ENCODE data around the gene UBE2O.

The UBE2O gene

DNA sequence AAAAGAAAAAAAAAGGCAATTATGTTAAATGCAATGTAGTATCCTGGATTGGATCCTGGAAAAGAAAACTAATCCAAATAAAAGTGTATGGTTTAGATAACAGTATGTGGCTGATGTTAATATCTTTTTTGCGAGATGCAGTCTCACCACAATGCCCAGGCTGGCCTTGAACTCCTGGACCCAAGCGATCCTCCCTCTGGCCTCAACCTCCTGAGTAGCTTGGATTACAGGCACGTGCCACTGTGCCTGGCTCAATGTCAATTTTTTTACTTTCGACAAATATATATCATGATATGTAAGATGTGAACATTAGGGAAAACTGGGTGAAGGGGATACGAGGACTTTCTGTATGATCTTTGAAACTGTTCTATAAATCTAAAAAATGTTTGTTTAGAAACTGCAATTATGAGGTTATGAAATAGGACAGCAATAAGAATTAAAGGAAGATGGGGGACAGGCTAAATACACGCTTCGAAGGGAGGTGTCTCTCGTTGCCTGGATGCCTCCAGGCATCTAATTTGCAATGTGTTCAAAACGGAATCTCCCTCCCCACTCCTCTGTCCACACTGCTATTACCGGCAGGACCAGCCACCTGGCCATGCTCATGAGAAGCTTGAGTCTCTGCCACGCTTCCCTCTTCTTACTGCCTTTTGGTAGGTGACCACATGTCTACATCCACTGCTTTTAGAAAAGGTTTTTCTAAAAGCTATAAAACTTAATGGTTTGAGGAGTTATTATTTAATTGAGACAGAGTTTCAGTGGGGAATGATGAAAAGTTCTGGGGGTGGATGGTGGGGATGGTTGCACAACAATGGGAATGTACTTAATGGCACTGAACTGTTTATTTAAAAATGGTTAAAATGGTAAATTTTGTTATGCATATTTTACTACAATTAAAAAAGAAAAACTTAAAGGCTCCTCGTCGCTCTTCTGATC, 15.2 kb downstream of the UBE2O start:
- TF ChIP-seq ZC3H10 (CRISPR knock-in tag; IDR thresholded peaks at IDR 0.05) (no peak), ESRRG (CRISPR knock-in tag; IDR thresholded peaks at IDR 0.05) (no peak), RARB (CRISPR knock-in tag; IDR thresholded peaks at IDR 0.05) (no peak), ZNF8 (CRISPR knock-in tag; IDR thresholded peaks at IDR 0.05) (no peak), TOX (CRISPR knock-in tag; IDR thresholded peaks at IDR 0.05; ENCODE audit: borderline replicate concordance) (no peak), ZNF565 (CRISPR knock-in tag; conservative IDR thresholded peaks at IDR 0.05; ENCODE audit: low read depth) (no peak), GLIS3 (CRISPR knock-in tag; IDR thresholded peaks at IDR 0.05) (no peak), PPARA (CRISPR knock-in tag; IDR thresholded peaks at IDR 0.05; ENCODE audit: borderline replicate concordance) (no peak), BACH2 (CRISPR knock-in tag; IDR thresholded peaks at IDR 0.05; ENCODE audit: borderline replicate concordance) (no peak)
- TF ChIP-seq, protein P1, sequence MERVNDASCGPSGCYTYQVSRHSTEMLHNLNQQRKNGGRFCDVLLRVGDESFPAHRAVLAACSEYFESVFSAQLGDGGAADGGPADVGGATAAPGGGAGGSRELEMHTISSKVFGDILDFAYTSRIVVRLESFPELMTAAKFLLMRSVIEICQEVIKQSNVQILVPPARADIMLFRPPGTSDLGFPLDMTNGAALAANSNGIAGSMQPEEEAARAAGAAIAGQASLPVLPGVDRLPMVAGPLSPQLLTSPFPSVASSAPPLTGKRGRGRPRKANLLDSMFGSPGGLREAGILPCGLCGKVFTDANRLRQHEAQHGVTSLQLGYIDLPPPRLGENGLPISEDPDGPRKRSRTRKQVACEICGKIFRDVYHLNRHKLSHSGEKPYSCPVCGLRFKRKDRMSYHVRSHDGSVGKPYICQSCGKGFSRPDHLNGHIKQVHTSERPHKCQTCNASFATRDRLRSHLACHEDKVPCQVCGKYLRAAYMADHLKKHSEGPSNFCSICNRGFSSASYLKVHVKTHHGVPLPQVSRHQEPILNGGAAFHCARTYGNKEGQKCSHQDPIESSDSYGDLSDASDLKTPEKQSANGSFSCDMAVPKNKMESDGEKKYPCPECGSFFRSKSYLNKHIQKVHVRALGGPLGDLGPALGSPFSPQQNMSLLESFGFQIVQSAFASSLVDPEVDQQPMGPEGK (CRISPR knock-in tag; IDR thresholded peaks at IDR 0.05; ENCODE audit: borderline replicate concordance), result no peak
- no peak for ATAC-seq

DNA sequence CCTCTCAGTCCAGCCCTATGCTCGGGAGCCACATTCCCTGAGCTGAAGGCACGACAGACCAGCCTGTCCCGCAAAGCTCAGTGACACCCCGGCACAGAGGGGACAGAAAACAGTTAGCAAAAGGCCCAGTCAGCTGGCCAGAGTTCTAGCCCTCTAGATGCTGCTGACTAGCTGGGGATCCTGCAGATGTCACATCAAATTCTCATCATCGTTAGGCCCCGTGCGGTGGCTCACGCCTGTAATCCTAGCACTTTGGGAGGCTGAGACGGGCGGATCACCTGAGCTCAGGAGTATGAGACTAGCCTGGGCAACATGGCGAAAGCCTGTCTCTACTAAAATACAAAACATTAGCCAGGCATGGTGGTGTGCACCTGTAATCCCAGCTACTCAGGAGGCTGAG, 17.2 kb downstream of the UBE2O start:
- TF ChIP-seq ZFP30 (CRISPR knock-in tag; IDR thresholded peaks at IDR 0.05), result no peak
- no peak for TF ChIP-seq ARNTL (CRISPR knock-in tag; IDR thresholded peaks at IDR 0.05; ENCODE audit: borderline replicate concordance, low read depth)
- TF ChIP-seq OSR1 (CRISPR knock-in tag; IDR thresholded peaks at IDR 0.05), result no peak
- TF ChIP-seq TOX (CRISPR knock-in tag; IDR thresholded peaks at IDR 0.05; ENCODE audit: borderline replicate concordance), result no peak
- TF ChIP-seq ZNF8 (CRISPR knock-in tag; IDR thresholded peaks at IDR 0.05), result no peak
- TF ChIP-seq, protein P1 (CRISPR knock-in tag; IDR thresholded peaks at IDR 0.05; ENCODE audit: borderline replicate concordance), result no peak
- no peak for TF ChIP-seq ZC3H10 (CRISPR knock-in tag; IDR thresholded peaks at IDR 0.05)
- ATAC-seq, result no peak

DNA sequence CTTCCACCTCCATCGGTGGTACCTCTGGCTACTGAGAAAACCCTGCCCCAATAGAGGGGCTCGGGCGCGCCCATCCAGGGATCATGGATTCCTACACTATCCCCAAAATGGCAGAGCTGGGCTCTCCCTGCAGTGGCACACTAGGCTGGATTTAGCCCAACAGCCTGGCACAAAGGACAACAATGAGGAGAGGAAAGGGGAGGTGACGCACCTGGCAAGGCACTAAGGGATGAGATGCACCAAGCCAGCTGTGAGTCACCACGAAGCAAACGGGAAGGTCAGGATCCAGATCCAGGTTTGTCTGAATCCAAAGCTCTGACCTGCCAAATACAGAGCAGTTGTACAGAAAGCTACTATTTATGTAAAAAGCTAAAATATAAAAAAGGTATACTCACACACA, 18.1 kb downstream of the UBE2O start:
- ATAC-seq, result no peak

DNA sequence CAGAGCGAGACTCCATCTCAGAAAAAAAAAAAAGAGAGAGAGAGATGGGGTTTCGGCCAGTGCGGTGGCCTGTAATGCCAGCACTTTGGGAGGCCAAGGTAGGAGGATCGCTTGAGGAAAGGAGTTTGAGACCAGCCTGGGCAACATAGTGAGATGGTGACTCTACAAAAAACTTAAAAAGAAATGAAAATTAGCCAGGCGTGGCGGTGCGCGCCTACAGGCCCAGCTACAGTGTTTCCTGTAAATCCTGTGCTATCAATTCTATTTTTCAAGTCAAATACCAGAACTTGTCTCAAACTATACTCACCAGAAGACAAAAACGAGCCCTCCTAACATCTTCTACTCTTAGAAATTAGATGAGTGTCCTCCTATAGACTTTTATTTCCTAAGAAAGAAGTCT, 19.3 kb downstream of the UBE2O start:
- no peak for ATAC-seq
- TF ChIP-seq, protein P2, sequence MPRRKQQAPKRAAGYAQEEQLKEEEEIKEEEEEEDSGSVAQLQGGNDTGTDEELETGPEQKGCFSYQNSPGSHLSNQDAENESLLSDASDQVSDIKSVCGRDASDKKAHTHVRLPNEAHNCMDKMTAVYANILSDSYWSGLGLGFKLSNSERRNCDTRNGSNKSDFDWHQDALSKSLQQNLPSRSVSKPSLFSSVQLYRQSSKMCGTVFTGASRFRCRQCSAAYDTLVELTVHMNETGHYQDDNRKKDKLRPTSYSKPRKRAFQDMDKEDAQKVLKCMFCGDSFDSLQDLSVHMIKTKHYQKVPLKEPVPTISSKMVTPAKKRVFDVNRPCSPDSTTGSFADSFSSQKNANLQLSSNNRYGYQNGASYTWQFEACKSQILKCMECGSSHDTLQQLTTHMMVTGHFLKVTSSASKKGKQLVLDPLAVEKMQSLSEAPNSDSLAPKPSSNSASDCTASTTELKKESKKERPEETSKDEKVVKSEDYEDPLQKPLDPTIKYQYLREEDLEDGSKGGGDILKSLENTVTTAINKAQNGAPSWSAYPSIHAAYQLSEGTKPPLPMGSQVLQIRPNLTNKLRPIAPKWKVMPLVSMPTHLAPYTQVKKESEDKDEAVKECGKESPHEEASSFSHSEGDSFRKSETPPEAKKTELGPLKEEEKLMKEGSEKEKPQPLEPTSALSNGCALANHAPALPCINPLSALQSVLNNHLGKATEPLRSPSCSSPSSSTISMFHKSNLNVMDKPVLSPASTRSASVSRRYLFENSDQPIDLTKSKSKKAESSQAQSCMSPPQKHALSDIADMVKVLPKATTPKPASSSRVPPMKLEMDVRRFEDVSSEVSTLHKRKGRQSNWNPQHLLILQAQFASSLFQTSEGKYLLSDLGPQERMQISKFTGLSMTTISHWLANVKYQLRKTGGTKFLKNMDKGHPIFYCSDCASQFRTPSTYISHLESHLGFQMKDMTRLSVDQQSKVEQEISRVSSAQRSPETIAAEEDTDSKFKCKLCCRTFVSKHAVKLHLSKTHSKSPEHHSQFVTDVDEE (CRISPR knock-in tag; IDR thresholded peaks at IDR 0.05), result no peak
- TF ChIP-seq ZFP3 (CRISPR knock-in tag; IDR thresholded peaks at IDR 0.05), result no peak
- no peak for TF ChIP-seq ZNF565 (CRISPR knock-in tag; conservative IDR thresholded peaks at IDR 0.05; ENCODE audit: low read depth)
- TF ChIP-seq, protein P3, sequence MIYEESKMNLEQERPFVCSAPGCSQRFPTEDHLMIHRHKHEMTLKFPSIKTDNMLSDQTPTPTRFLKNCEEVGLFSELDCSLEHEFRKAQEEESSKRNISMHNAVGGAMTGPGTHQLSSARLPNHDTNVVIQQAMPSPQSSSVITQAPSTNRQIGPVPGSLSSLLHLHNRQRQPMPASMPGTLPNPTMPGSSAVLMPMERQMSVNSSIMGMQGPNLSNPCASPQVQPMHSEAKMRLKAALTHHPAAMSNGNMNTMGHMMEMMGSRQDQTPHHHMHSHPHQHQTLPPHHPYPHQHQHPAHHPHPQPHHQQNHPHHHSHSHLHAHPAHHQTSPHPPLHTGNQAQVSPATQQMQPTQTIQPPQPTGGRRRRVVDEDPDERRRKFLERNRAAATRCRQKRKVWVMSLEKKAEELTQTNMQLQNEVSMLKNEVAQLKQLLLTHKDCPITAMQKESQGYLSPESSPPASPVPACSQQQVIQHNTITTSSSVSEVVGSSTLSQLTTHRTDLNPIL (CRISPR knock-in tag; IDR thresholded peaks at IDR 0.05; ENCODE audit: low read depth), result no peak
- no peak for TF ChIP-seq RARB (CRISPR knock-in tag; IDR thresholded peaks at IDR 0.05)
- TF ChIP-seq BACH2 (CRISPR knock-in tag; IDR thresholded peaks at IDR 0.05; ENCODE audit: borderline replicate concordance), result no peak
- TF ChIP-seq CSDC2 (CRISPR knock-in tag; IDR thresholded peaks at IDR 0.05), result no peak
- TF ChIP-seq ZNF70 (CRISPR knock-in tag; IDR thresholded peaks at IDR 0.05), result no peak

More for the DNA sequence above, 18.1 kb downstream of the UBE2O start:
- TF ChIP-seq ZFP3 (CRISPR knock-in tag; IDR thresholded peaks at IDR 0.05) (no peak), BACH2 (CRISPR knock-in tag; IDR thresholded peaks at IDR 0.05; ENCODE audit: borderline replicate concordance) (no peak), TCF4 (CRISPR knock-in tag; IDR thresholded peaks at IDR 0.05; ENCODE audit: borderline replicate concordance) (no peak), RARB (CRISPR knock-in tag; IDR thresholded peaks at IDR 0.05) (no peak), ZNF70 (CRISPR knock-in tag; IDR thresholded peaks at IDR 0.05) (no peak), ZC3H10 (CRISPR knock-in tag; IDR thresholded peaks at IDR 0.05) (no peak), OSR1 (CRISPR knock-in tag; IDR thresholded peaks at IDR 0.05) (no peak), SNAI2 (CRISPR knock-in tag; IDR thresholded peaks at IDR 0.05) (no peak), ISL1 (CRISPR knock-in tag; IDR thresholded peaks at IDR 0.05) (no peak)
- TF ChIP-seq, protein P1 (CRISPR knock-in tag; IDR thresholded peaks at IDR 0.05; ENCODE audit: borderline replicate concordance), result no peak
- TF ChIP-seq, protein P3 (CRISPR knock-in tag; IDR thresholded peaks at IDR 0.05; ENCODE audit: low read depth), result no peak
